HFFc6 (cell line): Measurements from ENCODE around the gene MAPK9. TPM values are rescaled to one million over a fixed set of nuclear protein-coding genes. Genes with fewer than 3 reads are reported as not detected.

ENCODE experiments used
- DNase-seq: peaks from one replicate; pipeline ENCODE4 v3.0.0-alpha.2; 2018
- H3K27ac Mint-ChIP-seq: 2 replicates; pipeline ENCODE4 v1.8.0; 2020; ENCODE audit warnings: mild to moderate bottlenecking, mixed read lengths
- H3K27me3 Mint-ChIP-seq: 2 replicates; pipeline ENCODE4 v1.8.0; 2021; ENCODE audit warnings: mild to moderate bottlenecking, moderate library complexity, mixed read lengths; ENCODE audit not compliant: insufficient read depth
- H3K36me3 Mint-ChIP-seq: 2 replicates; pipeline ENCODE4 v1.8.0; 2021; ENCODE audit warnings: low read depth, mixed read lengths
- H3K4me1 Mint-ChIP-seq: 2 replicates; pipeline ENCODE4 v1.8.0; 2020; ENCODE audit warnings: low read depth, mixed read lengths
- H3K4me3 Mint-ChIP-seq: 2 replicates; pipeline ENCODE4 v1.8.0; 2020; ENCODE audit warnings: mild to moderate bottlenecking, moderate library complexity, mixed read lengths
- H3K9me3 Mint-ChIP-seq: 2 replicates; pipeline ENCODE4 v1.8.0; 2020; ENCODE audit warnings: mild to moderate bottlenecking, mixed read lengths
- total RNA-seq, 6 experiments: library from RNA; stranded (reverse); fragmentation: NEBNext Ultra II Directional; extraction: Animal tissue kit (Norgen Biotek cat#: 25700); gene quantifications; 2 replicates in 1 of 6; 3 replicates in 5 of 6; pipeline ENCODE4 v1.2.3, GENCODE V29; 2021
- TF ChIP-seq, protein P1 (sequence below): fragments of 200-600 bp; sonication (generic); IDR thresholded peaks from 2 replicates; pipeline ENCODE4 v1.5.0; 2021; ENCODE audit warnings: antibody characterized with exemption, mild to moderate bottlenecking

MAPK9 gene
- total RNA-seq, 6 experiments from 2014 or later, result 30.3 to 35.8 (median 33.6) TPM

DNA sequence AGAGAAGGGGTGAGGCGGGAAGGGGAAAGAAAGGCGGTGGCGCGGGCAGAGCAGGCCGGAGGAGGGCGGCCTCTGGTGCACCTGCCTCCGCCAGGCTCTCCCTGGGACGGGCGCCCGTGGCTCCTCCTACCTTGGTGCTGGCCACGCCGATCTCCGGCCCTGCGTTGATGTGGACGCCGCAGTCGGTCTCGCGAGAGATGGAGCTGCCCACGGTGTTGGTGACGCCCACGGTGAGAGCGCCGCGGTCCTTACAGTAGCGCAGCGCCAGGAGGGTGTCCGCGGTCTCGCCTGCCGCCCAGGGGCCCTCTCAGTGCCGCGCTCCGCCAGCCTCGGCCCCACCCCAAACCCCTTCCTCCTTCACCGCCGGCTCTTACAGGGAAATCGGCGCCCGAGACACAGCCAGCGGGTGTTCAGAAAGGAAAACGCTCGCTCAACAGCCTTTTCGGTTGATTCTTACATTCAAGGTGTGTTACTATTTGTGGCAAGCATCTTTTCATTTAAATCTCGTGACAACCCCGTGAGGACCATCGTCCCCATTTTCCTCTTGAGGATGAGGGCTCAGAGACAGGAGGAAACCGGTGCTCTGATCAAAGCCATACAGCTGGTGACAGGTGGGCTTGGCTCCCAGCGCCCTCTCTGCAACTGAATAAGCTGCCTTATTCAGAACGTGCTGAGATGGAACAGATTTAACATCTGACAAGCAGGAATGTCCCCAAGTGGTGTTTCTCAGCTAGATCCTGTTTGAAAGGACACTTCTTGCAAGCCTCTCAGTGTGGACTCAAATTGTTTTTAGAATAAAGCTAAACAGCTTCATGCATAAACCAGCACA is 22.0 kb upstream of the MAPK9 start:
- Mint-ChIP-seq H3K27me3 (peaks cover 2% of the 10 kb centered on the region; the same call in 1 of the 2 replicates), H3K4me1 (no peaks in the 10 kb centered on the region), H3K4me3 (no peak overlapping the region), H3K27ac (no peak overlapping the region), H3K36me3 (peaks cover 6% of the 10 kb centered on the region), H3K9me3 (peaks cover 5% of the 10 kb centered on the region; the same call in 1 of the 2 replicates)
- no peak for DNase-seq
- TF ChIP-seq, protein P1, sequence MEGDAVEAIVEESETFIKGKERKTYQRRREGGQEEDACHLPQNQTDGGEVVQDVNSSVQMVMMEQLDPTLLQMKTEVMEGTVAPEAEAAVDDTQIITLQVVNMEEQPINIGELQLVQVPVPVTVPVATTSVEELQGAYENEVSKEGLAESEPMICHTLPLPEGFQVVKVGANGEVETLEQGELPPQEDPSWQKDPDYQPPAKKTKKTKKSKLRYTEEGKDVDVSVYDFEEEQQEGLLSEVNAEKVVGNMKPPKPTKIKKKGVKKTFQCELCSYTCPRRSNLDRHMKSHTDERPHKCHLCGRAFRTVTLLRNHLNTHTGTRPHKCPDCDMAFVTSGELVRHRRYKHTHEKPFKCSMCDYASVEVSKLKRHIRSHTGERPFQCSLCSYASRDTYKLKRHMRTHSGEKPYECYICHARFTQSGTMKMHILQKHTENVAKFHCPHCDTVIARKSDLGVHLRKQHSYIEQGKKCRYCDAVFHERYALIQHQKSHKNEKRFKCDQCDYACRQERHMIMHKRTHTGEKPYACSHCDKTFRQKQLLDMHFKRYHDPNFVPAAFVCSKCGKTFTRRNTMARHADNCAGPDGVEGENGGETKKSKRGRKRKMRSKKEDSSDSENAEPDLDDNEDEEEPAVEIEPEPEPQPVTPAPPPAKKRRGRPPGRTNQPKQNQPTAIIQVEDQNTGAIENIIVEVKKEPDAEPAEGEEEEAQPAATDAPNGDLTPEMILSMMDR, result no peak

DNA sequence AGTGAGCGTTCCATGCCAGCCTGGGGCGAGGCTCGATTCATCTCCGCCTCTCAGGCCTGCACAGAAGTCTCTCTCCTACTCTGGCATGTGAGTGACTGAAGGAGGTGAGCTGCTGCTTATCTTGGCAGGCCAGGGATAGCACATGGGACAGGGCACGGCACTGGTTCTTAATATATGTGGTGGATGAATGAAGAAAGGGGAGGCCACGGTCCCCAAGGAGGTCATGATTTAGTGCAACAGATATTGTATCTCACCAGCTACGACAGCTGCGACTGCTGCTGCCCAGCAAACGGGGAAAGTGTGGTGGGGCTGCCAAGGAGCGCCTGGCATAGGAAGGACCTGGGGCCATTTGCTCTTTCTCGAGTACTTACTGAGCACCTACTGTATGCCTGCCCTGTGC is 19.3 kb upstream of the MAPK9 start:
- H3K4me3 Mint-ChIP-seq, result no peak overlapping the region
- TF ChIP-seq, protein P1, result no peak
- no peak for DNase-seq
- no peaks in the 10 kb centered on the region for H3K4me1 Mint-ChIP-seq
- peaks cover 5% of the 10 kb centered on the region; the same call in 1 of the 2 replicates for H3K36me3 Mint-ChIP-seq
- H3K27ac Mint-ChIP-seq, result no peak overlapping the region
- H3K9me3 Mint-ChIP-seq, result peaks cover 5% of the 10 kb centered on the region; the same call in 1 of the 2 replicates
- 0 out of 2 replicates have a peak, but pooled peaks cover 3% of the 10 kb centered on the region for H3K27me3 Mint-ChIP-seq

DNA sequence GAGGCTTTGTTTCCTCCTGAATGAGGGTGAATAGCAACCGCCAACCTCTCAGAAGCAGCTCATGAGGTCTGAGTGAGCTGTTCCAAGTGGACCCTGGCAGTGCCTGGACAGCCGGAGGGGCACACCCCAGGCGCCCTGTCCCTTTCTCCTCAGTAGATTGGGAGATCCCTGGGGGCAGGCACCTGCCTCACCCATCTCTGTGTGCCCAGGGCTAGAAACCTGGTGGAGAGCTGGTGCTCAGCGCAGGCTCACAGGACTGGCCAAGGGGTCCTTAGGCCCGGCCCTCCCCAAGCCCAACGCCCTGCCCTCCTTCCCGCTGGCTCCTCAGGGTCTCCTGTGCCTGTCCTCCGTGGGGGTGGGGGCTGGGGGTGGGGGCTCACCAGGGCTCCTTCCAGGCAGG is 14.9 kb upstream of the MAPK9 start:
- no peak for DNase-seq
- peaks cover 4% of the 10 kb centered on the region; the same call in 1 of the 2 replicates for H3K9me3 Mint-ChIP-seq
- H3K36me3 Mint-ChIP-seq, result peaks cover 4% of the 10 kb centered on the region; the same call in 1 of the 2 replicates
- H3K4me3 Mint-ChIP-seq, result no peak overlapping the region
- no peaks in the 10 kb centered on the region for H3K4me1 Mint-ChIP-seq
- TF ChIP-seq, protein P1, result no peak
- H3K27ac Mint-ChIP-seq, result no peak overlapping the region
- H3K27me3 Mint-ChIP-seq, result peaks cover 7% of the 10 kb centered on the region

DNA sequence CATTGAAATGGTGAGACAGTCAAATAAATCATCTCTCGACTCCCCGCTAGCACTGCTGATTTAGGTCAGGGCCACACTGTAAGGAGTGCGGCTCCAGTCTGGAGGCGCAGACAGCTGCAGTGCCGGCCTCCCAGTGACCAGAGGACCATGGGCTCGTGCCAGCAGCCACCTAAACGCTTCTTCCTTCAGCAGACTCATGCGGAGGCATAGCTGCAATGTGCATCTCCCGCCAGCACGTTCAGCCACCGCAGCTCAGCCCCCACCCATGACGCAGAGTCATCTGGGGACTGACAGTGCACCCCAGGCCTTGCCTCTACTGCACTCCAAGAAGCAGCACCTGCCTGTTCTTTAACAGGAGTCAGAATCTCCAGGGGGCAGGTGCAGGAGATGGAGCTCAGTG is 13.6 kb upstream of the MAPK9 start:
- Mint-ChIP-seq H3K4me1 (no peaks in the 10 kb centered on the region), H3K27ac (no peak overlapping the region), H3K36me3 (no peaks in the 10 kb centered on the region), H3K9me3 (no peaks in the 10 kb centered on the region), H3K27me3 (peaks cover 7% of the 10 kb centered on the region), H3K4me3 (no peak overlapping the region)
- no peak for DNase-seq
- TF ChIP-seq, protein P1, result no peak

DNA sequence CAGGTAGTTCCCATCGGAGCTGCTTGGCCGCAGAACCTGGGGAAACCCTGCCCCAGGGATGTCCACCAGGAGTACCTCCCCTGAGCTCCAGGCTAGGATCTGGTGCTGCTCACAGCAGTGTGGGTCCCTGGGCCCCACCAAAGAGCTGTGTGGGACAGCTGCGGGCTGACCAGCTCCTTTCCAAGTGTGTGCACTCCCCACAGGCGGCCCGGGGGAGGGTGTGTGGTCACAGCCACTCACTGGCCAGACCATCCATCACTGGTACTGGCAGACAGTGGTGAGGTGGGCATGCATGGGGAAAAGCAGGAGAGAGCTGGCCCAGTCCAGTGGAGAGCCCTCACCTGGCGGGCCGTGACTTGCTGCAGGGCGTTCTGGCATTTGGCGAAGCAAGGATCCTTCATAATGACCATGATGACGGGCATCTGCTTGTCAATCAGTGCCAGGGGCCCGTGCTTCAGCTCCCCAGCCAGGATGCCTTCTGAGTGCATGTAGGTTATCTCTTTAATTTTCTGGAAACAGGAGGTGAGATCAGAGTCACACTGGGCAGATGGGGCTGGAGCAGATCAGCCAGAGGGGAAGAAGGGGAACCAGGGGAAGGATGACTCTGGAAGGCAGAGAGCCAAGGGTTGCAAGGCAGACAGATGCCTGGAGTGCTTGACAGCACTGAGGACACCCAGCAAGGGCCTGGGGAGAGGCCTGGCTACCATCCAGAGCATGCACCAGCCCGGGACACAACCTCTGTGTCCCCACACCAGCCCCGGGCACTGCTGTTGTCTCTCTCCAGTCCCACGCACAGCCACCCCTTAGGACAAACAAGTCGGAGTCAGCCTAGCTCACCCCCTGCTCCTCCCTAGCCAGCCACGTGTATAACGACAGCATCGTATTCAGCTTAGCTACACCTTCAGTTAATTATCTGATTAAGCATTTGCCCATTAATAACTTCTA is 12.8 kb upstream of the MAPK9 start:
- Mint-ChIP-seq H3K27ac (no peak overlapping the region), H3K4me1 (no peaks in the 10 kb centered on the region), H3K4me3 (no peak overlapping the region), H3K27me3 (peaks cover 7% of the 10 kb centered on the region), H3K9me3 (no peaks in the 10 kb centered on the region), H3K36me3 (no peaks in the 10 kb centered on the region)
- TF ChIP-seq, protein P1, result no peak
- DNase-seq, result no peak
